Colonic mucosa (tissue), 4 donors: Measurements from ENCODE around the gene SLC38A10. TPM values are rescaled to one million over a fixed set of nuclear protein-coding genes. Genes with fewer than 3 reads are reported as not detected.

Experiments
- DNase-seq: peaks from one replicate; pipeline ENCODE4 v3.0.0-alpha.2; 2020
- H3K27ac ChIP-seq: fragments of 200-600 bp; one replicate; pipeline ENCODE4 v1.8.0; 2021
- H3K27me3 ChIP-seq: fragments of 200-600 bp; one replicate; pipeline ENCODE4 v1.8.0; 2021
- H3K36me3 ChIP-seq: fragments of 200-600 bp; one replicate; pipeline ENCODE4 v1.8.0; 2021
- H3K4me1 ChIP-seq: fragments of 200-600 bp; one replicate; pipeline ENCODE4 v1.8.0; 2021; ENCODE audit warnings: mild to moderate bottlenecking
- H3K4me3 ChIP-seq: fragments of 200-600 bp; one replicate; pipeline ENCODE4 v1.8.0; 2021
- H3K9ac ChIP-seq, 2 donors: one replicate each; pipeline ENCODE4 v1.7.0; 2013; ENCODE audit warnings: control low read depth in 2 of 2, low read depth in 2 of 2, low read length in 2 of 2
- H3K9me3 ChIP-seq: fragments of 200-600 bp; one replicate; pipeline ENCODE4 v1.8.0; 2021
- intact Hi-C: fragments of 100-400 bp; cut with DNase I; formaldehyde crosslinking; loops from one replicate; pipeline ENCODE4 v1.14.1; 2022
- total RNA-seq, 2 donors: library from RNA; stranded (reverse); fragmentation: NEBNext Ultra II Directional in 1 of 2; extraction: Animal tissue kit (Norgen Biotek cat#: 25700) in 1 of 2; gene quantifications; one replicate each; pipeline ENCODE4 v1.2.1, GENCODE V29; 2021
- TF ChIP-seq, protein P1 (sequence below): fragments of 200-600 bp; IDR thresholded peaks from one replicate; pipeline ENCODE4 v1.8.0; 2022; ENCODE audit warnings: antibody characterized with exemption, mild to moderate bottlenecking
- donor health status: healthy.
- donor health status: DM: no; HTN: no; CAD: no.
- donor health status: DM: no; HTN: no; CAD: no.

The SLC38A10 gene
- total RNA-seq, 2 donors from 2014 or later = 67.5 to 139 TPM

DNA sequence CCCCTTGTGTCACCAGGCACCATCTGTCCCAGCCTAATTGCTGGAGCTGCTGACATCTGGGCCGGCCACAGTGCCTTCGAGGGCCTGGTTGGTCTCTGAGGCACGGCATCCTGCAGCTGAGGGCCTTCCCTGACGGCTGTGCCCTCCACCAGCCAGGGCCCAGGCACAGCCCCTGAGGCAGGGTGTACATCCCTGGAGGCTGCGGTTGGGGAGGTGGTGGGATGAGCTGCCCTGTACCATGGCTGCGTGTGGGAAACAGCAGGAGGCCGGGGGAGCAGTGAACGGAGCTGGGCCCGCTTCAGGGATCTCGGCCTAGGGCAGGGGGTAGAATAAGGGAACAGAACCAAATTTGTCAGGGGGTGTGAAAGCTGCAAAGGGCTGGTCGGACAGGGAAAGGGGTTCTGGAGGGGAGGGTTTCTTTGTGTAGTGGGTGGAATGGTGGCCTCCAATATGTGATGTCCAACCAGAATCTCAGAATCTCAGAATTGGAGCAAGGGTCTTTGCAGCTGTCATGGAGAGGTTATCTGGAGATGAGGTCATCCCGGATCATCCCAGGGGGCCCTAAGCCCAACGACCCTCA is 10.0 kb upstream of the SLC38A10 start:
- TF ChIP-seq, protein P1, sequence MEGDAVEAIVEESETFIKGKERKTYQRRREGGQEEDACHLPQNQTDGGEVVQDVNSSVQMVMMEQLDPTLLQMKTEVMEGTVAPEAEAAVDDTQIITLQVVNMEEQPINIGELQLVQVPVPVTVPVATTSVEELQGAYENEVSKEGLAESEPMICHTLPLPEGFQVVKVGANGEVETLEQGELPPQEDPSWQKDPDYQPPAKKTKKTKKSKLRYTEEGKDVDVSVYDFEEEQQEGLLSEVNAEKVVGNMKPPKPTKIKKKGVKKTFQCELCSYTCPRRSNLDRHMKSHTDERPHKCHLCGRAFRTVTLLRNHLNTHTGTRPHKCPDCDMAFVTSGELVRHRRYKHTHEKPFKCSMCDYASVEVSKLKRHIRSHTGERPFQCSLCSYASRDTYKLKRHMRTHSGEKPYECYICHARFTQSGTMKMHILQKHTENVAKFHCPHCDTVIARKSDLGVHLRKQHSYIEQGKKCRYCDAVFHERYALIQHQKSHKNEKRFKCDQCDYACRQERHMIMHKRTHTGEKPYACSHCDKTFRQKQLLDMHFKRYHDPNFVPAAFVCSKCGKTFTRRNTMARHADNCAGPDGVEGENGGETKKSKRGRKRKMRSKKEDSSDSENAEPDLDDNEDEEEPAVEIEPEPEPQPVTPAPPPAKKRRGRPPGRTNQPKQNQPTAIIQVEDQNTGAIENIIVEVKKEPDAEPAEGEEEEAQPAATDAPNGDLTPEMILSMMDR = no peak
- intact Hi-C loops = no loop called here
- no peak for DNase-seq
- H3K9ac ChIP-seq = no peak overlapping the region
- H3K4me1 ChIP-seq = peaks cover 7% of the 10 kb centered on the region
- H3K9me3 ChIP-seq = no peaks in the 10 kb centered on the region
- no peaks in the 10 kb centered on the region for H3K27me3 ChIP-seq
- H3K36me3 ChIP-seq = no peaks in the 10 kb centered on the region
- no peak overlapping the region for H3K4me3 ChIP-seq
- no peak overlapping the region for H3K27ac ChIP-seq

DNA sequence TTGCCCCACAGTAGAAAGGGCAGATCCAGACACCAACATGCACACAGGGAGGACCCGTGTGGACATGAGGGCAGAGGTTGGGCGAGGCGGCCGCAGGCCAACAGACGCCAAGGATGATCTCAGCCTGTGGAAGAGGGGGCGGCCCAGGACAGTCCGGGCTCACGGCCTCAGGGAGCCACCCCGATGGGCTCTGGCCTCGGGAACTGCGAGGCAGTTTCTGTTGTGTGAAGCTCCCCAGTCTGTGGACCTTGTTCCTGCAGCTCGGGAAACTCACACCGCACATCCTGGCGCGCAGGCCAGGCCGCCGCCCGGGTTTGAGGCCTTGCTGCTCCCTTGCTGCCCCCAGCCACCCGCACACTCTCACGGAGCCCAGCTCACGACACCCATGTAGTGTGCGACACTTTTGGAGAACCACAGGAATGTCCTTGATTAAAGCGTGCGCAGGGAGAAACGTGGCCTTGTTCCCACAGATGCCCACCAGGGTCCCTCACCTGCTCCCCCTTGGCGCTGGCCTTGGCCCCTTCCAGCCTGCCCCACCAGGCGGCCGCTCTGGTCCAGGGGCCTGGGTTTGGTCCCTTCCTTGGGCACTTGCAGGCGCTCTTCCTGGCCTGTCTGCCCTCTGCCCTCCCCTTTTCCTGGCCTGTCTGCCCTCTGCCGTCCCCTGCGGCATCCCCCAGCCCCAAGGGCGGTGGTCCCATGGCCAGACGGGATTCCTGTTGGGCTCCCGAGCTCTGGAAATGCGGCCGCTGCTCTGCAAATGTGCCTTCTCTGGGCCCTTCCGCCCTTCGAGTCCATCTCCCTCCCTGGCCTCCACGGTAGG is 9.3 kb upstream of the SLC38A10 start:
- Histone ChIP-seq H3K27ac (no peak overlapping the region), H3K4me1 (no peaks in the 10 kb centered on the region), H3K36me3 (no peaks in the 10 kb centered on the region), H3K9me3 (no peaks in the 10 kb centered on the region), H3K9ac (no peak overlapping the region), H3K4me3 (no peak overlapping the region), H3K27me3 (no peaks in the 10 kb centered on the region)
- intact Hi-C loops = no loop called here
- no peak for DNase-seq
- TF ChIP-seq, protein P1 = no peak

DNA sequence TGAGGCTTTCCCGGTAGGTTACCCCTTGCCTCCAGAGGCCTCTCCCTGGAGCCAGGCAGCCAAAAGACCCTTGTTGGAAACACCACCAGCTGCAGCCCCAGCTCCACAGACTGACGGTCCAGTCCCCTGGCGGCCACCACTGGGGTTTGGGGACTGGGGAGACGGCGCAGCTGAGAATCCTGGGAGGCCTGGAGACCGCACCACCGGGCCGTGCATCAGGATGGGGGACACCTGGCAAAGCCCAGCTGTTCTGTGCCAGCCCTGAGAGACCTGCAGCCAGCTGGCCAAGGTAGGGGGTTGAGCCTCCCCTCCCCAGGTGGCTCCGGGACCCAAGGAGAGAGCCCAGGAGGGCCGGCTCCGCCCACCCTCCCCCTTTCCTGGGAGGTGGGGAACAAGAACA is 8.3 kb upstream of the SLC38A10 start:
- no peaks in the 10 kb centered on the region for H3K9me3 ChIP-seq
- no peak overlapping the region for H3K27ac ChIP-seq
- no peak overlapping the region for H3K9ac ChIP-seq
- no peaks in the 10 kb centered on the region for H3K4me1 ChIP-seq
- TF ChIP-seq, protein P1 = no peak
- no peaks in the 10 kb centered on the region for H3K27me3 ChIP-seq
- H3K36me3 ChIP-seq = no peaks in the 10 kb centered on the region
- no peak overlapping the region for H3K4me3 ChIP-seq
- DNase-seq = no peak
- intact Hi-C loops = no loop called here

DNA sequence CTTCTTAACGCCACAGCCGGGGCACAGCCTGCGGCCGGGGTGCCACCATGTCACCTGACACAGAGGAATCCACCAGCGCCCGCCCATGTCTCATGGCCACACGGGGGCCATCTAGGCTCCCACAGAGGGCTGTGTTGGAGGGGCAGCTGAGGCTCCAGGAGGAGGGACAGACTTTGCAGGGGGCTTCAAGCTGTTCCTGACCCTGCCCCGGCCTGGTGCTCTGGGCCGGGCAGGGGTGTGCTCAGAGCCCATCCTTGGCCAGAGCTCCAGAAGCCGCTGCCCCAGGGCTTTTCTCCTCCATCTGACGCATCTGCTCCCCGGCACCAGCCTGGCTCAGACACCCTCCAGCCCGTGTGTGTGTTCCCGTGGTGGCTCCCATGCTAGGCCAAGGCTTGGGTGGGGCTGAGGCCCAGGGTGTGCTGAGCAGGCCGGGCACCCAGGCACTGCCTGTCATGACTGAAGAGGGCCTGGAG is 7.8 kb upstream of the SLC38A10 start:
- no peaks in the 10 kb centered on the region for H3K36me3 ChIP-seq
- no peak for DNase-seq
- H3K27me3 ChIP-seq = no peaks in the 10 kb centered on the region
- no peaks in the 10 kb centered on the region for H3K4me1 ChIP-seq
- intact Hi-C loops = no loop called here
- no peak overlapping the region for H3K9ac ChIP-seq
- no peak overlapping the region for H3K27ac ChIP-seq
- H3K4me3 ChIP-seq = no peak overlapping the region
- H3K9me3 ChIP-seq = no peaks in the 10 kb centered on the region
- TF ChIP-seq, protein P1 = no peak

DNA sequence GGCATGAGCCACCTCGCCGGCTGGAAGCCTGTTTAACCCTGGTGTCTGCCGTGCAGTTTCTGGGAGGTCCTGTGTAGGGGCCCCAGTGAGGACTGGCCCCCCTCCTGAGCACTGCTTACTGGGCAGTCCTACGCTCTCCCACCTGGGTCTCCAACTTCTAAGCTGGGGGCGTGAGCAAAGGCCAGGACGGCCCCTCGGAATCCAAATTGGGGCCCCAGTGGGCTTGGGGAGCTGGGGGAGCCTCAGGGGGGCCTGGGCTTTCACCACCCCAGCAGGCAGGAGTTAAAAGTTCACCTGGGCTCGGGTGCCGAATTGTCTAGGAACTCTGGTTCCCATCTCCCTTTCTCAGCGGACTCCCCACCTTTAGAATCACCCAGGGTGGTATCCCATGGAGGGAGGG is 7.2 kb upstream of the SLC38A10 start:
- TF ChIP-seq, protein P1 = no peak
- intact Hi-C loops = no loop called here
- DNase-seq = no peak
- Histone ChIP-seq H3K4me3 (no peak overlapping the region), H3K4me1 (no peaks in the 10 kb centered on the region), H3K27ac (no peak overlapping the region), H3K27me3 (no peaks in the 10 kb centered on the region), H3K9ac (no peak overlapping the region), H3K36me3 (no peaks in the 10 kb centered on the region), H3K9me3 (no peaks in the 10 kb centered on the region)
